K562 (cell line): ENCODE measurements around the gene CCNJL. TPM values are rescaled to one million over a fixed set of nuclear protein-coding genes. Genes with fewer than 3 reads are reported as not detected.

Experiments
- BCOR ChIP-seq: fragments of 450-650 bp; IDR thresholded peaks from 2 replicates; pipeline ENCODE4 v1.6.1; 2016
- HLTF ChIP-seq: fragments of 450-650 bp; IDR thresholded peaks from 2 replicates; pipeline ENCODE4 v1.6.1; 2016
- MTA2 ChIP-seq: fragments of 450-650 bp; IDR thresholded peaks from 2 replicates; pipeline ENCODE4 v1.6.1; 2016; ENCODE audit warnings: low read depth
- NR2C1 ChIP-seq, 2 experiments: fragments of 450-650 bp; IDR thresholded peaks; 2 replicates each; pipeline ENCODE4 v1.6.1; 2017; ENCODE audit warnings: mild to moderate bottlenecking in 2 of 2, antibody characterized with exemption in 1 of 2, inconsistent platforms in 1 of 2, missing compliant biosample characterization in 1 of 2, missing genetic modification characterization in 1 of 2
- SETDB1 ChIP-seq: IDR thresholded peaks from one replicate; pipeline ENCODE4 v1.6.1; 2012; ENCODE audit warnings: low read length, control low read depth, inconsistent platforms
- TEAD1 ChIP-seq, 2 experiments: fragments of 450-650 bp in 1 of 2; sonication (generic) in 1 of 2; formaldehyde crosslinking; IDR thresholded peaks; 2 replicates each; pipeline versions ENCODE4 v1.4.0 to v1.8.0; 2020 to 2022; ENCODE audit warnings: mild to moderate bottlenecking in 2 of 2, missing genetic modification reagents in 1 of 2
- polyA plus RNA-seq, 8 experiments: library from polyadenylated mRNA; depleted of rRNA in 4 of 8; stranded (reverse) in 5 of 8; unstranded in 3 of 8; fragments of >200 nt; fragmentation: Nextera tagmentation in 2 of 8; fragmentation: Illumina TruSeq in 1 of 8; extraction: Ambion mirVana in 2 of 8; extraction: Trizol in 1 of 8; gene quantifications; 2 replicates each; pipeline versions ENCODE4 v1.2.1 to v1.2.3, GENCODE V29; 2011 to 2014; ENCODE audit warnings: inconsistent platforms in 1 of 8, missing spikeins in 1 of 8
- total RNA-seq, 7 experiments: library from RNA; depleted of rRNA in 6 of 7; stranded (reverse); fragments of >200 nt in 6 of 7; fragmentation: Illumina TruSeq in 2 of 7; extraction: Trizol in 2 of 7; gene quantifications; 2 replicates each; pipeline versions ENCODE4 v1.2.1 to v1.2.3, GENCODE V29; 2011 to 2021; ENCODE audit warnings: low replicate concordance in 1 of 7
- TF ChIP-seq, protein P1 (sequence below): fragments of 450-650 bp; IDR thresholded peaks from 2 replicates; pipeline ENCODE4 v1.6.1; 2016; ENCODE audit warnings: mild to moderate bottlenecking, moderate library complexity

Gene CCNJL
- total and polyA plus RNA-seq, 9 of the 15 experiments (the other 6 are each of a cell fraction or from before 2014, with no cell fraction given), result 0.04 TPM; not detected in 8

DNA sequence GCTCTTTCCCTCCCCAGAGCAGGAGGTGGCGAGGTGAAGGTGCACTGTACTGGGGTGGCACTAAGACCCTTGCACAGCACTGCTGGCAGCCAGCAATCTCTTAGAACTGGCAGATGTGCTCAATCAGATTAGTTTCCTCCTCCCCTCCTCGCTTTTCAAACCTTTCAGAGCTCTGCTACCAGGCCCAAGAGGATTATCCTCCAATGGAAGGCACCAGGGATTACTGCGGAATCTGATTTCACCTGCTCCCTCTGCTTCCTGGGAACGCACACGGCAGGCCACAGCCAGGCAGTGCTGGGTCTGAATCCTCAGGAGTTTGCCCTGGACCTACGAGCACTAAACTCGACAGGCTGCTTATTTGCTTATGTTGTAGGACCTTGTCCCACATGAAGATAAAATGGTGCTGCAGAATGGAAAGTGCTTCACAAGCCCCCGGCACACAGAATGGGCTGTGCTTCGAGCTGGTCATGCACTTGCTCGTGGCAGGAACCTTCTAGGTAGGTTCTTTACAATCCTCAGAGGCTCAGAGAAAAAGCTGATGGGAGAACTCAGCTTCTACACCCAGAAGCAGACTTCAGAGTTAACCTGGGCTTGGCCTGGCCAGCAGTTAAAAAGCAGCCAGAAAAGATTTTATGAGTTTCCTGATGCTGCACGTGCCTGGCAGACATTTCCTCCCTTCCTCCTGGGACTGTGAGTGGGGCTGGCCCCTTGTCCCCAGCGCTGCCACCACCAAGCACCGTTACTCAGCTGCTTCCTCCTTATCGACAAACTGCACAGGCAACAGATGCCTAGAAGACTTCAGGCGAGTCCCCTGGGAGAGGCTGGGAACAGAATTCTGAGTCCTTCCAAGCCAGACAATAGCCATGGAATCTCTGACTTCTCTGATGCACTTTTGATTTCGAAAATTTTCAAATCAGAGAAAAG lies 50.0 kb downstream of the CCNJL start (continued):
- TF ChIP-seq, protein P1, sequence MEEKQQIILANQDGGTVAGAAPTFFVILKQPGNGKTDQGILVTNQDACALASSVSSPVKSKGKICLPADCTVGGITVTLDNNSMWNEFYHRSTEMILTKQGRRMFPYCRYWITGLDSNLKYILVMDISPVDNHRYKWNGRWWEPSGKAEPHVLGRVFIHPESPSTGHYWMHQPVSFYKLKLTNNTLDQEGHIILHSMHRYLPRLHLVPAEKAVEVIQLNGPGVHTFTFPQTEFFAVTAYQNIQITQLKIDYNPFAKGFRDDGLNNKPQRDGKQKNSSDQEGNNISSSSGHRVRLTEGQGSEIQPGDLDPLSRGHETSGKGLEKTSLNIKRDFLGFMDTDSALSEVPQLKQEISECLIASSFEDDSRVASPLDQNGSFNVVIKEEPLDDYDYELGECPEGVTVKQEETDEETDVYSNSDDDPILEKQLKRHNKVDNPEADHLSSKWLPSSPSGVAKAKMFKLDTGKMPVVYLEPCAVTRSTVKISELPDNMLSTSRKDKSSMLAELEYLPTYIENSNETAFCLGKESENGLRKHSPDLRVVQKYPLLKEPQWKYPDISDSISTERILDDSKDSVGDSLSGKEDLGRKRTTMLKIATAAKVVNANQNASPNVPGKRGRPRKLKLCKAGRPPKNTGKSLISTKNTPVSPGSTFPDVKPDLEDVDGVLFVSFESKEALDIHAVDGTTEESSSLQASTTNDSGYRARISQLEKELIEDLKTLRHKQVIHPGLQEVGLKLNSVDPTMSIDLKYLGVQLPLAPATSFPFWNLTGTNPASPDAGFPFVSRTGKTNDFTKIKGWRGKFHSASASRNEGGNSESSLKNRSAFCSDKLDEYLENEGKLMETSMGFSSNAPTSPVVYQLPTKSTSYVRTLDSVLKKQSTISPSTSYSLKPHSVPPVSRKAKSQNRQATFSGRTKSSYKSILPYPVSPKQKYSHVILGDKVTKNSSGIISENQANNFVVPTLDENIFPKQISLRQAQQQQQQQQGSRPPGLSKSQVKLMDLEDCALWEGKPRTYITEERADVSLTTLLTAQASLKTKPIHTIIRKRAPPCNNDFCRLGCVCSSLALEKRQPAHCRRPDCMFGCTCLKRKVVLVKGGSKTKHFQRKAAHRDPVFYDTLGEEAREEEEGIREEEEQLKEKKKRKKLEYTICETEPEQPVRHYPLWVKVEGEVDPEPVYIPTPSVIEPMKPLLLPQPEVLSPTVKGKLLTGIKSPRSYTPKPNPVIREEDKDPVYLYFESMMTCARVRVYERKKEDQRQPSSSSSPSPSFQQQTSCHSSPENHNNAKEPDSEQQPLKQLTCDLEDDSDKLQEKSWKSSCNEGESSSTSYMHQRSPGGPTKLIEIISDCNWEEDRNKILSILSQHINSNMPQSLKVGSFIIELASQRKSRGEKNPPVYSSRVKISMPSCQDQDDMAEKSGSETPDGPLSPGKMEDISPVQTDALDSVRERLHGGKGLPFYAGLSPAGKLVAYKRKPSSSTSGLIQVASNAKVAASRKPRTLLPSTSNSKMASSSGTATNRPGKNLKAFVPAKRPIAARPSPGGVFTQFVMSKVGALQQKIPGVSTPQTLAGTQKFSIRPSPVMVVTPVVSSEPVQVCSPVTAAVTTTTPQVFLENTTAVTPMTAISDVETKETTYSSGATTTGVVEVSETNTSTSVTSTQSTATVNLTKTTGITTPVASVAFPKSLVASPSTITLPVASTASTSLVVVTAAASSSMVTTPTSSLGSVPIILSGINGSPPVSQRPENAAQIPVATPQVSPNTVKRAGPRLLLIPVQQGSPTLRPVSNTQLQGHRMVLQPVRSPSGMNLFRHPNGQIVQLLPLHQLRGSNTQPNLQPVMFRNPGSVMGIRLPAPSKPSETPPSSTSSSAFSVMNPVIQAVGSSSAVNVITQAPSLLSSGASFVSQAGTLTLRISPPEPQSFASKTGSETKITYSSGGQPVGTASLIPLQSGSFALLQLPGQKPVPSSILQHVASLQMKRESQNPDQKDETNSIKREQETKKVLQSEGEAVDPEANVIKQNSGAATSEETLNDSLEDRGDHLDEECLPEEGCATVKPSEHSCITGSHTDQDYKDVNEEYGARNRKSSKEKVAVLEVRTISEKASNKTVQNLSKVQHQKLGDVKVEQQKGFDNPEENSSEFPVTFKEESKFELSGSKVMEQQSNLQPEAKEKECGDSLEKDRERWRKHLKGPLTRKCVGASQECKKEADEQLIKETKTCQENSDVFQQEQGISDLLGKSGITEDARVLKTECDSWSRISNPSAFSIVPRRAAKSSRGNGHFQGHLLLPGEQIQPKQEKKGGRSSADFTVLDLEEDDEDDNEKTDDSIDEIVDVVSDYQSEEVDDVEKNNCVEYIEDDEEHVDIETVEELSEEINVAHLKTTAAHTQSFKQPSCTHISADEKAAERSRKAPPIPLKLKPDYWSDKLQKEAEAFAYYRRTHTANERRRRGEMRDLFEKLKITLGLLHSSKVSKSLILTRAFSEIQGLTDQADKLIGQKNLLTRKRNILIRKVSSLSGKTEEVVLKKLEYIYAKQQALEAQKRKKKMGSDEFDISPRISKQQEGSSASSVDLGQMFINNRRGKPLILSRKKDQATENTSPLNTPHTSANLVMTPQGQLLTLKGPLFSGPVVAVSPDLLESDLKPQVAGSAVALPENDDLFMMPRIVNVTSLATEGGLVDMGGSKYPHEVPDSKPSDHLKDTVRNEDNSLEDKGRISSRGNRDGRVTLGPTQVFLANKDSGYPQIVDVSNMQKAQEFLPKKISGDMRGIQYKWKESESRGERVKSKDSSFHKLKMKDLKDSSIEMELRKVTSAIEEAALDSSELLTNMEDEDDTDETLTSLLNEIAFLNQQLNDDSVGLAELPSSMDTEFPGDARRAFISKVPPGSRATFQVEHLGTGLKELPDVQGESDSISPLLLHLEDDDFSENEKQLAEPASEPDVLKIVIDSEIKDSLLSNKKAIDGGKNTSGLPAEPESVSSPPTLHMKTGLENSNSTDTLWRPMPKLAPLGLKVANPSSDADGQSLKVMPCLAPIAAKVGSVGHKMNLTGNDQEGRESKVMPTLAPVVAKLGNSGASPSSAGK, result peak; percentile 70
- TF ChIP-seq SETDB1 (no peak), HLTF (no peak), NR2C1 (IDR thresholded peaks at IDR 0.05) (no peak), NR2C1 (tag; IDR thresholded peaks at IDR 0.05) (no peak), MTA2 (peak; percentile 72), BCOR (0 out of 2 replicates have a peak, but pooled peaks have one; percentile 23), TEAD1 (CRISPR knock-in tag; IDR thresholded peaks at IDR 0.05) (no peak)
